ENCODE results near the gene TOMM6. TPM values are rescaled to one million over a fixed set of nuclear protein-coding genes. Genes with fewer than 3 reads are reported as not detected.

The TOMM6 gene
- total and polyA plus RNA-seq, 2 donors from 2014 or later: 150 to 479 TPM

DNA sequence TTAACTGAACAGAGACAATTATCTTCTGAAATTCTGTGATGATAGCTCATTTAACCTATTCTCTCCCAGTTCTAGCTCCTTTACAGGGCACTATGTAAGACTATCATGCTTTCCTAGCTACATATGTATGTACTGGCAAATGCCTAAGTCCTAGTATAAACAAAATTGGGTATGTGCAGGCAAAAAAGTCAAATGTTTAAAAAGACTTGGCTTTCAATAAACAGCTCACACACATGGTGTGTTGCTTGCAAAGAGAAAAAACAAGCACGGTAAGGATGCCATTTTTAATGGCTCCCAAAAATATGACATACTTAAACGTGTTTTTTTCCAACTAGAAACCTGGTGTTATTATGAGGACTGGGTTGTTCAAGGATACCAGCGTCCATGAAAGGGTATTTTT is 44.8 kb downstream of the TOMM6 start:
- Histone ChIP-seq H3K9me3 (ENCODE audit: control insufficient read depth in 2 of 3, insufficient read depth in 1 of 3, low read length in 3 of 3) (no peaks in the 10 kb centered on the region), H3K4me3 (ENCODE audit: low read length in 3 of 3) (no peak overlapping the region), H3K27me3 (ENCODE audit: control insufficient read depth, insufficient read depth, low read length) (no peaks in the 10 kb centered on the region), H3K4me1 (ENCODE audit: control insufficient read depth in 2 of 3, insufficient read depth in 2 of 3, low read depth in 1 of 3, low read length in 3 of 3) (no peaks in the 10 kb centered on the region), H3K27ac (ENCODE audit: low read depth in 2 of 2, low read length in 2 of 2) (no peak overlapping the region), H3K9ac (ENCODE audit: low read length in 3 of 3) (no peak overlapping the region), H3K36me3 (ENCODE audit: control insufficient read depth in 2 of 3, insufficient read depth in 3 of 3, low read length in 3 of 3) (no peaks in the 10 kb centered on the region)
- TF ChIP-seq, protein P1, sequence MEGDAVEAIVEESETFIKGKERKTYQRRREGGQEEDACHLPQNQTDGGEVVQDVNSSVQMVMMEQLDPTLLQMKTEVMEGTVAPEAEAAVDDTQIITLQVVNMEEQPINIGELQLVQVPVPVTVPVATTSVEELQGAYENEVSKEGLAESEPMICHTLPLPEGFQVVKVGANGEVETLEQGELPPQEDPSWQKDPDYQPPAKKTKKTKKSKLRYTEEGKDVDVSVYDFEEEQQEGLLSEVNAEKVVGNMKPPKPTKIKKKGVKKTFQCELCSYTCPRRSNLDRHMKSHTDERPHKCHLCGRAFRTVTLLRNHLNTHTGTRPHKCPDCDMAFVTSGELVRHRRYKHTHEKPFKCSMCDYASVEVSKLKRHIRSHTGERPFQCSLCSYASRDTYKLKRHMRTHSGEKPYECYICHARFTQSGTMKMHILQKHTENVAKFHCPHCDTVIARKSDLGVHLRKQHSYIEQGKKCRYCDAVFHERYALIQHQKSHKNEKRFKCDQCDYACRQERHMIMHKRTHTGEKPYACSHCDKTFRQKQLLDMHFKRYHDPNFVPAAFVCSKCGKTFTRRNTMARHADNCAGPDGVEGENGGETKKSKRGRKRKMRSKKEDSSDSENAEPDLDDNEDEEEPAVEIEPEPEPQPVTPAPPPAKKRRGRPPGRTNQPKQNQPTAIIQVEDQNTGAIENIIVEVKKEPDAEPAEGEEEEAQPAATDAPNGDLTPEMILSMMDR (IDR thresholded peaks at IDR 0.05; ENCODE audit: borderline replicate concordance, extremely low read depth, insufficient read depth): no peak
- FAIRE-seq (no peak), DNase-seq (no peak)
- intact Hi-C loops (cut with DNase I): no loop called here

DNA sequence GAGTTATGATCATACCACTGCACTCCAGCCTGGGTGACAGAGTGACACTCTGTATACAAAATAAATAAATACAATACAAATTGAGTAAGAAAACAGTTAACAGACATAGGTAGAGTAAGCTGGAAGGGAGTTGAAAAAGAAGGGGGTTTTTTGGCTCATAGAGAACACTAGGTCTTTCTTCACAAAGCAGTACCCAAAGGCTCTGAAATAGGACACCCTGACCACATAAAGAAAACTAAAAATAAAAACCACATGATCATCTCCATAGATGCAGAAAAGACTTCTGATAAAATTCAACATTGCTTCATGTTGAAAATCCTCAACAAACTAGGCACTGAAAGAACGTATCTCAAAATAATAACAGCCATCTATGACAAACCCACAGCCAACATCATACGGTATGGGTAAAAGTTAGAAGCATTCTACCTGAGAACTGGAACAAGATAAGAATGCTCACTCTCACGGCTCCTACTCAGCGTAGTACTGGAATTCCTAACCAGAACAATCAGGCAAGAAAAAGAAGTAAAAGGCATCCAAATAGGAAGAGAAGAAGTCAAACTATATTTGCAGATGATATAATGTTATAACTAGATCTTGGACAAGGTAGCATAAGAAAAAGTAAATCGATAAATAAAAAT is 48.6 kb downstream of the TOMM6 start:
- Histone ChIP-seq H3K9ac (ENCODE audit: low read length in 3 of 3) (no peak overlapping the region), H3K9me3 (ENCODE audit: control insufficient read depth in 2 of 3, insufficient read depth in 1 of 3, low read length in 3 of 3) (no peaks in the 10 kb centered on the region), H3K27ac (ENCODE audit: low read depth in 2 of 2, low read length in 2 of 2) (no peak overlapping the region), H3K4me1 (ENCODE audit: control insufficient read depth in 2 of 3, insufficient read depth in 2 of 3, low read depth in 1 of 3, low read length in 3 of 3) (no peaks in the 10 kb centered on the region), H3K36me3 (ENCODE audit: control insufficient read depth in 2 of 3, insufficient read depth in 3 of 3, low read length in 3 of 3) (no peaks in the 10 kb centered on the region), H3K4me3 (ENCODE audit: low read length in 3 of 3) (no peak overlapping the region), H3K27me3 (ENCODE audit: control insufficient read depth, insufficient read depth, low read length) (no peaks in the 10 kb centered on the region)
- TF ChIP-seq, protein P1 (IDR thresholded peaks at IDR 0.05; ENCODE audit: borderline replicate concordance, extremely low read depth, insufficient read depth): no peak
- FAIRE-seq (no peak), DNase-seq (no peak)
- intact Hi-C loops (cut with DNase I): no loop called here

DNA sequence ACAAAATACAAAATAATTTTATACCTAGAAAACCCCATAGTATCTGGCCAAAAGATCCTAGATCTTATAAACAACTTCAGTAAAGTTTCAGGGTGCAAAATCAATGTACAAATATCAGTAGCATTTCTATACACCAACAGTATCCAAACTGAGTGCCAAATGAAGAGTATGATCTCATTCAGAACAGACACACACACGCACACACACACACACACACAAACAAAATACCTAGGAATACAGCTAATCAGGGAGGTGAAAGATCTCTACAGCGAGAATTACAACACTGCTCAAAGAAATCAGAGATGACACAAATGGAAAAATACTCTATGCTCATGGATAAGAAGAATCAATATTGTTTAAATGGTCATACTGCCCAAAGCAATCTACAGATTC is 49.2 kb downstream of the TOMM6 start:
- DNase-seq (no peak), FAIRE-seq (no peak)
- H3K36me3 ChIP-seq (ENCODE audit: control insufficient read depth in 2 of 3, insufficient read depth in 3 of 3, low read length in 3 of 3): no peaks in the 10 kb centered on the region
- no peak overlapping the region for H3K9ac ChIP-seq (ENCODE audit: low read length in 3 of 3)
- H3K4me1 ChIP-seq (ENCODE audit: control insufficient read depth in 2 of 3, insufficient read depth in 2 of 3, low read depth in 1 of 3, low read length in 3 of 3): no peaks in the 10 kb centered on the region
- H3K27me3 ChIP-seq (ENCODE audit: control insufficient read depth, insufficient read depth, low read length): no peaks in the 10 kb centered on the region
- TF ChIP-seq, protein P1 (IDR thresholded peaks at IDR 0.05; ENCODE audit: borderline replicate concordance, extremely low read depth, insufficient read depth): no peak
- no peaks in the 10 kb centered on the region for H3K9me3 ChIP-seq (ENCODE audit: control insufficient read depth in 2 of 3, insufficient read depth in 1 of 3, low read length in 3 of 3)
- no peak overlapping the region for H3K27ac ChIP-seq (ENCODE audit: low read depth in 2 of 2, low read length in 2 of 2)
- no peak overlapping the region for H3K4me3 ChIP-seq (ENCODE audit: low read length in 3 of 3)
- intact Hi-C loops (cut with DNase I): no loop called here

Other genes starting within 250 kb of the TOMM6 start
- gene FOXP4, start 241.3 kb upstream of the TOMM6 start, total RNA-seq: 33.2 TPM
- 14.0 TPM for gene FOXP4, start 241.3 kb upstream of the TOMM6 start, polyA plus RNA-seq (ENCODE audit: insufficient read depth, low read depth, low replicate concordance)
- gene MDFI, start 149.2 kb upstream of the TOMM6 start, total RNA-seq: 16.9 TPM
- gene MDFI, start 149.2 kb upstream of the TOMM6 start, polyA plus RNA-seq (ENCODE audit: insufficient read depth, low read depth, low replicate concordance): 2.3 TPM
- gene TFEB, start 52.1 kb upstream of the TOMM6 start, total RNA-seq: 50.7 TPM
- 51.0 TPM for gene TFEB, start 52.1 kb upstream of the TOMM6 start, polyA plus RNA-seq (ENCODE audit: insufficient read depth, low read depth, low replicate concordance)
- not detected for gene PGC, start 40.3 kb upstream of the TOMM6 start, total RNA-seq
- 0.39 TPM for gene PGC, start 40.3 kb upstream of the TOMM6 start, polyA plus RNA-seq (ENCODE audit: insufficient read depth, low read depth, low replicate concordance)
- 7.0 TPM for gene FRS3, start 7.8 kb upstream of the TOMM6 start, total RNA-seq
- 5.3 TPM for gene FRS3, start 7.8 kb upstream of the TOMM6 start, polyA plus RNA-seq (ENCODE audit: insufficient read depth, low read depth, low replicate concordance)
- 6.5 TPM for gene PRICKLE4, start 6.9 kb upstream of the TOMM6 start, total RNA-seq
- 1.4 TPM for gene PRICKLE4, start 6.9 kb upstream of the TOMM6 start, polyA plus RNA-seq (ENCODE audit: insufficient read depth, low read depth, low replicate concordance)
- gene USP49, start 107.7 kb downstream of the TOMM6 start, total RNA-seq: 3.4 TPM
- 1.1 TPM for gene USP49, start 107.7 kb downstream of the TOMM6 start, polyA plus RNA-seq (ENCODE audit: insufficient read depth, low read depth, low replicate concordance)
- 22.0 TPM for gene MED20, start 133.4 kb downstream of the TOMM6 start, total RNA-seq
- gene MED20, start 133.4 kb downstream of the TOMM6 start, polyA plus RNA-seq (ENCODE audit: insufficient read depth, low read depth, low replicate concordance): 15.1 TPM
- gene BYSL, start 133.8 kb downstream of the TOMM6 start, total RNA-seq: 14.3 TPM
- 10.1 TPM for gene BYSL, start 133.8 kb downstream of the TOMM6 start, polyA plus RNA-seq (ENCODE audit: insufficient read depth, low read depth, low replicate concordance)
- gene CCND3, start 154.1 kb downstream of the TOMM6 start, total RNA-seq: 139 TPM
- 42.1 TPM for gene CCND3, start 154.1 kb downstream of the TOMM6 start, polyA plus RNA-seq (ENCODE audit: insufficient read depth, low read depth, low replicate concordance)